ENCODE data around the gene CDX1. TPM values are rescaled to one million over a fixed set of nuclear protein-coding genes. Genes with fewer than 3 reads are reported as not detected.

The CDX1 gene
- total and polyA plus RNA-seq, 2 of the 8 experiments (the other 6 are each of a cell fraction or from before 2014, with no cell fraction given): not detected

- TF ChIP-seq, protein P1, sequence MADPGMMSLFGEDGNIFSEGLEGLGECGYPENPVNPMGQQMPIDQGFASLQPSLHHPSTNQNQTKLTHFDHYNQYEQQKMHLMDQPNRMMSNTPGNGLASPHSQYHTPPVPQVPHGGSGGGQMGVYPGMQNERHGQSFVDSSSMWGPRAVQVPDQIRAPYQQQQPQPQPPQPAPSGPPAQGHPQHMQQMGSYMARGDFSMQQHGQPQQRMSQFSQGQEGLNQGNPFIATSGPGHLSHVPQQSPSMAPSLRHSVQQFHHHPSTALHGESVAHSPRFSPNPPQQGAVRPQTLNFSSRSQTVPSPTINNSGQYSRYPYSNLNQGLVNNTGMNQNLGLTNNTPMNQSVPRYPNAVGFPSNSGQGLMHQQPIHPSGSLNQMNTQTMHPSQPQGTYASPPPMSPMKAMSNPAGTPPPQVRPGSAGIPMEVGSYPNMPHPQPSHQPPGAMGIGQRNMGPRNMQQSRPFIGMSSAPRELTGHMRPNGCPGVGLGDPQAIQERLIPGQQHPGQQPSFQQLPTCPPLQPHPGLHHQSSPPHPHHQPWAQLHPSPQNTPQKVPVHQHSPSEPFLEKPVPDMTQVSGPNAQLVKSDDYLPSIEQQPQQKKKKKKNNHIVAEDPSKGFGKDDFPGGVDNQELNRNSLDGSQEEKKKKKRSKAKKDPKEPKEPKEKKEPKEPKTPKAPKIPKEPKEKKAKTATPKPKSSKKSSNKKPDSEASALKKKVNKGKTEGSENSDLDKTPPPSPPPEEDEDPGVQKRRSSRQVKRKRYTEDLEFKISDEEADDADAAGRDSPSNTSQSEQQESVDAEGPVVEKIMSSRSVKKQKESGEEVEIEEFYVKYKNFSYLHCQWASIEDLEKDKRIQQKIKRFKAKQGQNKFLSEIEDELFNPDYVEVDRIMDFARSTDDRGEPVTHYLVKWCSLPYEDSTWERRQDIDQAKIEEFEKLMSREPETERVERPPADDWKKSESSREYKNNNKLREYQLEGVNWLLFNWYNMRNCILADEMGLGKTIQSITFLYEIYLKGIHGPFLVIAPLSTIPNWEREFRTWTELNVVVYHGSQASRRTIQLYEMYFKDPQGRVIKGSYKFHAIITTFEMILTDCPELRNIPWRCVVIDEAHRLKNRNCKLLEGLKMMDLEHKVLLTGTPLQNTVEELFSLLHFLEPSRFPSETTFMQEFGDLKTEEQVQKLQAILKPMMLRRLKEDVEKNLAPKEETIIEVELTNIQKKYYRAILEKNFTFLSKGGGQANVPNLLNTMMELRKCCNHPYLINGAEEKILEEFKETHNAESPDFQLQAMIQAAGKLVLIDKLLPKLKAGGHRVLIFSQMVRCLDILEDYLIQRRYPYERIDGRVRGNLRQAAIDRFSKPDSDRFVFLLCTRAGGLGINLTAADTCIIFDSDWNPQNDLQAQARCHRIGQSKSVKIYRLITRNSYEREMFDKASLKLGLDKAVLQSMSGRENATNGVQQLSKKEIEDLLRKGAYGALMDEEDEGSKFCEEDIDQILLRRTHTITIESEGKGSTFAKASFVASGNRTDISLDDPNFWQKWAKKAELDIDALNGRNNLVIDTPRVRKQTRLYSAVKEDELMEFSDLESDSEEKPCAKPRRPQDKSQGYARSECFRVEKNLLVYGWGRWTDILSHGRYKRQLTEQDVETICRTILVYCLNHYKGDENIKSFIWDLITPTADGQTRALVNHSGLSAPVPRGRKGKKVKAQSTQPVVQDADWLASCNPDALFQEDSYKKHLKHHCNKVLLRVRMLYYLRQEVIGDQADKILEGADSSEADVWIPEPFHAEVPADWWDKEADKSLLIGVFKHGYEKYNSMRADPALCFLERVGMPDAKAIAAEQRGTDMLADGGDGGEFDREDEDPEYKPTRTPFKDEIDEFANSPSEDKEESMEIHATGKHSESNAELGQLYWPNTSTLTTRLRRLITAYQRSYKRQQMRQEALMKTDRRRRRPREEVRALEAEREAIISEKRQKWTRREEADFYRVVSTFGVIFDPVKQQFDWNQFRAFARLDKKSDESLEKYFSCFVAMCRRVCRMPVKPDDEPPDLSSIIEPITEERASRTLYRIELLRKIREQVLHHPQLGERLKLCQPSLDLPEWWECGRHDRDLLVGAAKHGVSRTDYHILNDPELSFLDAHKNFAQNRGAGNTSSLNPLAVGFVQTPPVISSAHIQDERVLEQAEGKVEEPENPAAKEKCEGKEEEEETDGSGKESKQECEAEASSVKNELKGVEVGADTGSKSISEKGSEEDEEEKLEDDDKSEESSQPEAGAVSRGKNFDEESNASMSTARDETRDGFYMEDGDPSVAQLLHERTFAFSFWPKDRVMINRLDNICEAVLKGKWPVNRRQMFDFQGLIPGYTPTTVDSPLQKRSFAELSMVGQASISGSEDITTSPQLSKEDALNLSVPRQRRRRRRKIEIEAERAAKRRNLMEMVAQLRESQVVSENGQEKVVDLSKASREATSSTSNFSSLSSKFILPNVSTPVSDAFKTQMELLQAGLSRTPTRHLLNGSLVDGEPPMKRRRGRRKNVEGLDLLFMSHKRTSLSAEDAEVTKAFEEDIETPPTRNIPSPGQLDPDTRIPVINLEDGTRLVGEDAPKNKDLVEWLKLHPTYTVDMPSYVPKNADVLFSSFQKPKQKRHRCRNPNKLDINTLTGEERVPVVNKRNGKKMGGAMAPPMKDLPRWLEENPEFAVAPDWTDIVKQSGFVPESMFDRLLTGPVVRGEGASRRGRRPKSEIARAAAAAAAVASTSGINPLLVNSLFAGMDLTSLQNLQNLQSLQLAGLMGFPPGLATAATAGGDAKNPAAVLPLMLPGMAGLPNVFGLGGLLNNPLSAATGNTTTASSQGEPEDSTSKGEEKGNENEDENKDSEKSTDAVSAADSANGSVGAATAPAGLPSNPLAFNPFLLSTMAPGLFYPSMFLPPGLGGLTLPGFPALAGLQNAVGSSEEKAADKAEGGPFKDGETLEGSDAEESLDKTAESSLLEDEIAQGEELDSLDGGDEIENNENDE (IDR thresholded peaks at IDR 0.05; ENCODE audit: insufficient replicate concordance, low read length): no peak
- TF ChIP-seq RBBP5 (IDR thresholded peaks at IDR 0.05; ENCODE audit: borderline replicate concordance, low read depth, low read length): no peak
- TF ChIP-seq, protein P2, sequence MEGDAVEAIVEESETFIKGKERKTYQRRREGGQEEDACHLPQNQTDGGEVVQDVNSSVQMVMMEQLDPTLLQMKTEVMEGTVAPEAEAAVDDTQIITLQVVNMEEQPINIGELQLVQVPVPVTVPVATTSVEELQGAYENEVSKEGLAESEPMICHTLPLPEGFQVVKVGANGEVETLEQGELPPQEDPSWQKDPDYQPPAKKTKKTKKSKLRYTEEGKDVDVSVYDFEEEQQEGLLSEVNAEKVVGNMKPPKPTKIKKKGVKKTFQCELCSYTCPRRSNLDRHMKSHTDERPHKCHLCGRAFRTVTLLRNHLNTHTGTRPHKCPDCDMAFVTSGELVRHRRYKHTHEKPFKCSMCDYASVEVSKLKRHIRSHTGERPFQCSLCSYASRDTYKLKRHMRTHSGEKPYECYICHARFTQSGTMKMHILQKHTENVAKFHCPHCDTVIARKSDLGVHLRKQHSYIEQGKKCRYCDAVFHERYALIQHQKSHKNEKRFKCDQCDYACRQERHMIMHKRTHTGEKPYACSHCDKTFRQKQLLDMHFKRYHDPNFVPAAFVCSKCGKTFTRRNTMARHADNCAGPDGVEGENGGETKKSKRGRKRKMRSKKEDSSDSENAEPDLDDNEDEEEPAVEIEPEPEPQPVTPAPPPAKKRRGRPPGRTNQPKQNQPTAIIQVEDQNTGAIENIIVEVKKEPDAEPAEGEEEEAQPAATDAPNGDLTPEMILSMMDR (IDR thresholded peaks at IDR 0.05; ENCODE audit: control extremely low read depth in 1 of 3, insufficient read depth in 1 of 3, low read depth in 1 of 3, low read length in 3 of 3): no peak
- no peak for TF ChIP-seq SUZ12 (IDR thresholded peaks at IDR 0.05; ENCODE audit: low read length)
- TF ChIP-seq RAD21 (IDR thresholded peaks at IDR 0.05 in 1 of 2, conservative IDR thresholded peaks at IDR 0.05 in 1 of 2; ENCODE audit: low read depth in 2 of 2, low read length in 2 of 2): no peak
- TF ChIP-seq KDM5A (IDR thresholded peaks at IDR 0.05; ENCODE audit: low read length): no peak
- TF ChIP-seq, protein P3, sequence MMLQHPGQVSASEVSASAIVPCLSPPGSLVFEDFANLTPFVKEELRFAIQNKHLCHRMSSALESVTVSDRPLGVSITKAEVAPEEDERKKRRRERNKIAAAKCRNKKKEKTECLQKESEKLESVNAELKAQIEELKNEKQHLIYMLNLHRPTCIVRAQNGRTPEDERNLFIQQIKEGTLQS (IDR thresholded peaks at IDR 0.05; ENCODE audit: insufficient read depth, low read depth, low read length): no peak
- no peak for TF ChIP-seq TAF1 (IDR thresholded peaks at IDR 0.05; ENCODE audit: low read depth, low read length)
Observed at GRCh38 chr5:150192462-150192861, 25.9 kb downstream of the CDX1 start (continued).

All from H1 (cell line).